Pancreas (tissue), 10 donors: ENCODE data around the gene PRKAB2. TPM values are rescaled to one million over a fixed set of nuclear protein-coding genes. Genes with fewer than 3 reads are reported as not detected.
"Not testable (repeated sequence)": the region's sequence is repeated elsewhere in the genome, so short reads cannot be mapped to it uniquely, and the experiment has no call there.

ENCODE experiments used
- ATAC-seq, 4 donors: fragments of 200-7000 bp; cut with Tn5 transposase; one replicate each; pipeline versions ENCODE4 v1.8.0 to v1.9.1; 2020; ENCODE audit warnings: mild to moderate bottlenecking in 4 of 4, moderate library complexity in 4 of 4
- DNase-seq, 6 donors: peaks; one replicate each; pipeline ENCODE4 v3.0.0-alpha.2; 2020
- FAIRE-seq: peaks from 2 replicates; lab custom pipeline; 2012; peaks lifted over from hg19 to GRCh38; lab: Jason Lieb, UNC
- H3K27ac ChIP-seq, 4 donors: fragments of 200-600 bp; sonication (generic); 1 replicate in 3 of 4; 2 replicates in 1 of 4; pipeline versions ENCODE4 v1.5.0 to v1.8.0; 2020
- H3K27me3 ChIP-seq, 4 donors: fragments of 200-600 bp; one replicate each; pipeline ENCODE4 v1.8.0; 2021
- H3K36me3 ChIP-seq, 3 donors: fragments of 200-600 bp; sonication (generic) in 1 of 3; one replicate each; pipeline versions ENCODE4 v1.5.0 to v1.8.0; 2020 to 2021
- H3K4me1 ChIP-seq, 3 donors: fragments of 200-600 bp; one replicate each; pipeline ENCODE4 v1.8.0; 2021
- H3K4me3 ChIP-seq, 4 donors: fragments of 200-600 bp; sonication (generic) in 2 of 4; one replicate each; pipeline versions ENCODE4 v1.5.0 to v1.8.0; 2020 to 2021
- H3K9me3 ChIP-seq, 4 donors: fragments of 200-600 bp; one replicate each; pipeline ENCODE4 v1.8.0; 2021
- CTCF ChIP-seq, 4 donors: fragments of 200-600 bp; sonication (generic) in 3 of 4; IDR thresholded peaks; one replicate each; pipeline versions ENCODE4 v1.5.0 to v1.8.0; 2021; ENCODE audit warnings: antibody characterized with exemption in 4 of 4
- WGBS, 2 donors: extraction: QIAGEN DNeasy Blood & Tissue Kit; methylation state at CpG; one replicate each; pipeline ENCODE4 v1.1.7; 2013; 5-methylcytosine and 5-hydroxymethylcytosine counted together
- intact Hi-C, 3 donors: fragments of 100-400 bp; cut with DNase I; formaldehyde crosslinking; loops; one replicate each; pipeline versions ENCODE4 v1.11.1 to v1.14.2; 2022
- polyA plus RNA-seq, 2 donors: library from polyadenylated mRNA; stranded (reverse); fragments of 200-250 nt; gene quantifications; one replicate each; pipeline ENCODE4 v1.2.3, GENCODE V29; 2013
- total RNA-seq, 6 donors: library from RNA; stranded (reverse); fragmentation: NEBNext Ultra II Directional in 4 of 6; extraction: Animal tissue kit (Norgen Biotek cat#: 25700) in 4 of 6; gene quantifications; one replicate each; pipeline versions ENCODE4 v1.2.1 to v1.2.4, GENCODE V29; 2021 to 2023
- donor health status: healthy with polysubstance abuse.
- donor health status: DM: no; HTN: no; CAD: no; lungs with moderate emphysema.
- donor health status: DM: no; HTN: no; CAD: no.
- donor health status: control.
- donor health status: control.
- donor health status: Bipolar disorder and iron deficiency.
- donor health status: DM: yes; HTN: yes; CAD: no.
- donor health status: DM: no; HTN: no; CAD: no.
- donor health status: DM: no; HTN: no; CAD: no.
- donor health status: DM: yes; HTN: yes; CAD: no.

Gene PRKAB2
- total and polyA plus RNA-seq, 8 donors, result 6.3 to 15.1 (median 11.7) TPM

- no peak overlapping the region for H3K4me3 ChIP-seq
- 92 to 97% methylated on average over 3 of the region's 3 CpGs for WGBS, 2 donors
- no peak overlapping the region for H3K27ac ChIP-seq
- peaks cover 5 to 10% (median 5%) of the 10 kb centered on the region in 3 donors for H3K4me1 ChIP-seq
- DNase-seq, result no peak
- H3K36me3 ChIP-seq, result peaks cover 0 to 4% (median 0%) of the 10 kb centered on the region in 3 donors
- no peak for ATAC-seq
- H3K27me3 ChIP-seq, result no peaks in the 10 kb centered on the region
- intact Hi-C loops, result no loop called here
- TF ChIP-seq CTCF (IDR thresholded peaks at IDR 0.05), result no peak
- FAIRE-seq, result no peak
- H3K9me3 ChIP-seq, result no peaks in the 10 kb centered on the region
These were observed 31.8 kb upstream of the PRKAB2 start for GRCh38 chr1:147204080-147204479.

GRCh38 chr1:147202576-147202975 is 30.3 kb upstream of the PRKAB2 start:
- DNase-seq, result no peak
- H3K4me1 ChIP-seq, result no peaks in the 10 kb centered on the region
- no peak for FAIRE-seq
- intact Hi-C loops, result no loop called here
- no peak for ATAC-seq
- WGBS, 2 donors, result 62 to 73% methylated on average over 2 of the region's 2 CpGs
- peaks cover 0 to 4% (median 0%) of the 10 kb centered on the region in 3 donors for H3K36me3 ChIP-seq
- TF ChIP-seq CTCF (IDR thresholded peaks at IDR 0.05), result no peak
- H3K9me3 ChIP-seq, result no peaks in the 10 kb centered on the region
- H3K4me3 ChIP-seq, result no peak overlapping the region
- H3K27me3 ChIP-seq, result no peaks in the 10 kb centered on the region
- H3K27ac ChIP-seq, result no peak overlapping the region

- FAIRE-seq (no peak), ATAC-seq (no peak), DNase-seq (no peak)
- intact Hi-C loops, result no loop called here
- H3K9me3 ChIP-seq, result no peaks in the 10 kb centered on the region
- H3K36me3 ChIP-seq, result peaks cover 0 to 4% (median 0%) of the 10 kb centered on the region in 3 donors
- WGBS, 2 donors, result 94 to 97% methylated on average over 1 of the region's 1 CpG
- no peak overlapping the region for H3K4me3 ChIP-seq
- no peak for TF ChIP-seq CTCF (IDR thresholded peaks at IDR 0.05)
- H3K27me3 ChIP-seq, result no peaks in the 10 kb centered on the region
- H3K27ac ChIP-seq, result no peak overlapping the region
- peaks cover 0 to 1% (median 0%) of the 10 kb centered on the region in 3 donors for H3K4me1 ChIP-seq
These were observed 29.5 kb upstream of the PRKAB2 start for GRCh38 chr1:147201786-147202185.

- FAIRE-seq, result no peak
- ATAC-seq, result no peak
- 91 to 96% methylated on average over 4 of the region's 4 CpGs for WGBS, 2 donors
- Histone ChIP-seq H3K27me3 (no peaks in the 10 kb centered on the region), H3K36me3 (peaks cover 0 to 4% (median 0%) of the 10 kb centered on the region in 3 donors), H3K4me1 (peaks cover 0 to 3% (median 0%) of the 10 kb centered on the region in 3 donors), H3K9me3 (no peaks in the 10 kb centered on the region), H3K27ac (no peak overlapping the region), H3K4me3 (no peak overlapping the region)
- no peak for TF ChIP-seq CTCF (IDR thresholded peaks at IDR 0.05)
- DNase-seq, result no peak
- intact Hi-C loops, result no loop called here
These were observed 29.0 kb upstream of the PRKAB2 start for GRCh38 chr1:147201276-147201675.

- H3K27me3 ChIP-seq, intact Hi-C loops, H3K4me1 ChIP-seq, DNase-seq, H3K36me3 ChIP-seq, FAIRE-seq, H3K4me3 ChIP-seq, H3K9me3 ChIP-seq: not testable (repeated sequence)
- peak overlapping the region in 1 of 4 donors; percentile 18 for H3K27ac ChIP-seq
- ATAC-seq, result peak in 3 of 4 donors; percentile 68 to 75 (median 68)
- WGBS, 2 donors, result 43 to 57% methylated on average over 3 of the region's 3 CpGs
These were observed 25.1 kb upstream of the PRKAB2 start for GRCh38 chr1:147197324-147197723.
